GM12878 (cell line): ENCODE measurements around the gene HSP90AB1. TPM values are rescaled to one million over a fixed set of nuclear protein-coding genes. Genes with fewer than 3 reads are reported as not detected.

Source experiments
- BHLHE40 ChIP-seq, 2 experiments: fragments of 450-650 bp in 1 of 2; IDR thresholded peaks; 2 replicates each; pipeline ENCODE4 v1.6.1; 2011 to 2017; ENCODE audit warnings: low read depth in 2 of 2, borderline replicate concordance in 1 of 2, improper control_type of control experiment in 1 of 2, low read length in 1 of 2, mild to moderate bottlenecking in 1 of 2
- BMI1 ChIP-seq: fragments of 450-650 bp; IDR thresholded peaks from 2 replicates; pipeline ENCODE4 v1.6.1; 2016; ENCODE audit warnings: mild to moderate bottlenecking, moderate library complexity, borderline replicate concordance
- CHD1 ChIP-seq: IDR thresholded peaks from 2 replicates; pipeline ENCODE4 v1.6.1; 2012; ENCODE audit warnings: low read depth, low read length, improper control_type of control experiment
- CHD2 ChIP-seq: IDR thresholded peaks from 2 replicates; pipeline ENCODE4 v1.6.1; 2011; ENCODE audit warnings: low read depth, low read length, improper control_type of control experiment, borderline replicate concordance
- E4F1 ChIP-seq: fragments of 450-650 bp; IDR thresholded peaks from 2 replicates; pipeline ENCODE4 v1.6.1; 2018; ENCODE audit warnings: borderline replicate concordance, mild to moderate bottlenecking; ENCODE audit not compliant: partially characterized antibody
- ETV6 ChIP-seq, 2 experiments: fragments of 450-650 bp in 1 of 2; IDR thresholded peaks in 1 of 2; conservative IDR thresholded peaks in 1 of 2; 2 replicates each; pipeline ENCODE4 v1.6.1; 2014; ENCODE audit warnings: antibody characterized with exemption in 1 of 2, borderline replicate concordance in 1 of 2, low read depth in 1 of 2, mild to moderate bottlenecking in 1 of 2, moderate library complexity in 1 of 2
- EZH2 ChIP-seq: IDR thresholded peaks from 2 replicates; pipeline ENCODE4 v1.6.1; 2012; ENCODE audit warnings: low read depth, mild to moderate bottlenecking, control low read depth, inconsistent platforms, low read length, borderline replicate concordance; ENCODE audit not compliant: control insufficient read depth
- FOXK2 ChIP-seq: fragments of 450-650 bp; IDR thresholded peaks from 2 replicates; pipeline ENCODE4 v1.6.1; 2017; ENCODE audit warnings: mild to moderate bottlenecking, moderate library complexity
- GATAD2B ChIP-seq: fragments of 450-650 bp; conservative IDR thresholded peaks from 2 replicates; pipeline ENCODE4 v1.6.1; 2017; ENCODE audit warnings: low read depth, mild to moderate bottlenecking, moderate library complexity
- HDAC2 ChIP-seq: fragments of 200-600 bp; sonication (generic); IDR thresholded peaks from 2 replicates; pipeline ENCODE4 v1.6.1; 2017
- HSF1 ChIP-seq: fragments of 150-350 bp; IDR thresholded peaks from 2 replicates; pipeline ENCODE4 v1.6.1; 2014; ENCODE audit warnings: mild to moderate bottlenecking, low read depth, low read length
- IKZF2 ChIP-seq, 2 experiments: fragments of 450-650 bp; IDR thresholded peaks; 2 replicates each; pipeline ENCODE4 v1.6.1; 2017; ENCODE audit warnings: mild to moderate bottlenecking in 2 of 2, moderate library complexity in 2 of 2
- IRF4 ChIP-seq: IDR thresholded peaks from 2 replicates; pipeline ENCODE4 v1.6.1; 2011; ENCODE audit warnings: low read depth, low read length
- KAT2A ChIP-seq: conservative IDR thresholded peaks from 2 replicates; pipeline ENCODE4 v1.6.1; 2011; ENCODE audit warnings: low read depth, low read length; ENCODE audit not compliant: control insufficient read depth
- LARP7 ChIP-seq: fragments of 450-650 bp; IDR thresholded peaks from 2 replicates; pipeline ENCODE4 v1.6.1; 2017; ENCODE audit warnings: mild to moderate bottlenecking
- PBX3 ChIP-seq: IDR thresholded peaks from 2 replicates; pipeline ENCODE4 v1.6.1; 2011; ENCODE audit warnings: mild to moderate bottlenecking, low read depth, low read length, moderate library complexity; ENCODE audit not compliant: insufficient replicate concordance
- RAD51 ChIP-seq: fragments of 450-650 bp; IDR thresholded peaks from 2 replicates; pipeline ENCODE4 v1.6.1; 2016; ENCODE audit warnings: moderate library complexity, mild to moderate bottlenecking, inconsistent platforms
- SIX5 ChIP-seq: IDR thresholded peaks from 2 replicates; pipeline ENCODE4 v1.6.1; 2011; ENCODE audit warnings: mild to moderate bottlenecking, low read depth, low read length, moderate library complexity; ENCODE audit not compliant: severe bottlenecking
- SPI1 ChIP-seq: IDR thresholded peaks from 2 replicates; pipeline ENCODE4 v1.6.1; 2011; ENCODE audit warnings: low read depth, mild to moderate bottlenecking, low read length, moderate library complexity, borderline replicate concordance; ENCODE audit not compliant: insufficient read depth
- ZBED1 ChIP-seq: IDR thresholded peaks from 2 replicates; pipeline ENCODE4 v1.6.1; 2016; ENCODE audit warnings: borderline replicate concordance
- ZSCAN29 ChIP-seq: fragments of 450-650 bp; IDR thresholded peaks from 2 replicates; pipeline ENCODE4 v1.6.1; 2017; ENCODE audit warnings: mild to moderate bottlenecking, moderate library complexity
- polyA plus RNA-seq, 11 experiments: library from polyadenylated mRNA; depleted of rRNA in 4 of 11; unstranded in 6 of 11; stranded (reverse) in 5 of 11; fragments of >200 nt; fragmentation: Nextera tagmentation in 4 of 11; fragmentation: Illumina TruSeq in 1 of 11; extraction: Ambion mirVana in 4 of 11; extraction: Trizol in 1 of 11; gene quantifications; 1 replicate in 1 of 11; 2 replicates in 10 of 11; pipeline versions ENCODE4 v1.2.1 to v1.2.3, GENCODE V29; 2011 to 2016; ENCODE audit warnings: inconsistent platforms in 2 of 11, missing spikeins in 2 of 11, low read depth in 1 of 11
- total RNA-seq, 4 experiments: library from RNA; depleted of rRNA in 3 of 4; stranded (reverse); fragments of >200 nt in 3 of 4; fragmentation: Illumina TruSeq in 1 of 4; extraction: Trizol in 1 of 4; gene quantifications; 2 replicates each; pipeline versions ENCODE4 v1.2.1 to v1.2.3, GENCODE V29; 2013 to 2021
- TF ChIP-seq, protein P1 (sequence below): fragments of 450-650 bp; IDR thresholded peaks from 2 replicates; pipeline ENCODE4 v1.6.1; 2017; ENCODE audit warnings: low read depth, mild to moderate bottlenecking, moderate library complexity

The HSP90AB1 gene
- total and polyA plus RNA-seq, 10 of the 15 experiments (the other 5 are each of a cell fraction or from before 2014, with no cell fraction given): 988 to 1,682 (median 1,146) TPM

- TF ChIP-seq BHLHE40 (IDR thresholded peaks at IDR 0.05; ENCODE audit: borderline replicate concordance in 1 of 2, low read depth in 2 of 2, low read length in 1 of 2) (peak; percentile 93 to 98), PBX3 (no peak), IRF4 (no peak), SPI1 (no peak), FOXK2 (no peak), GATAD2B (0 out of 2 replicates have a peak, but pooled peaks have one; percentile 20), HSF1 (no peak), ZBED1 (no peak), ZSCAN29 (no peak), E4F1 (no peak), CHD2 (no peak), HDAC2 (no peak), EZH2 (no peak), IKZF2 (IDR thresholded peaks at IDR 0.05) (no peak), BMI1 (no peak), SIX5 (no peak), KAT2A (no peak), CHD1 (no peak), RAD51 (no peak), LARP7 (no peak), ETV6 (conservative IDR thresholded peaks at IDR 0.05 in 1 of 2, IDR thresholded peaks at IDR 0.05 in 1 of 2; ENCODE audit: borderline replicate concordance in 1 of 2, low read depth in 1 of 2) (no peak)
- TF ChIP-seq, protein P1, sequence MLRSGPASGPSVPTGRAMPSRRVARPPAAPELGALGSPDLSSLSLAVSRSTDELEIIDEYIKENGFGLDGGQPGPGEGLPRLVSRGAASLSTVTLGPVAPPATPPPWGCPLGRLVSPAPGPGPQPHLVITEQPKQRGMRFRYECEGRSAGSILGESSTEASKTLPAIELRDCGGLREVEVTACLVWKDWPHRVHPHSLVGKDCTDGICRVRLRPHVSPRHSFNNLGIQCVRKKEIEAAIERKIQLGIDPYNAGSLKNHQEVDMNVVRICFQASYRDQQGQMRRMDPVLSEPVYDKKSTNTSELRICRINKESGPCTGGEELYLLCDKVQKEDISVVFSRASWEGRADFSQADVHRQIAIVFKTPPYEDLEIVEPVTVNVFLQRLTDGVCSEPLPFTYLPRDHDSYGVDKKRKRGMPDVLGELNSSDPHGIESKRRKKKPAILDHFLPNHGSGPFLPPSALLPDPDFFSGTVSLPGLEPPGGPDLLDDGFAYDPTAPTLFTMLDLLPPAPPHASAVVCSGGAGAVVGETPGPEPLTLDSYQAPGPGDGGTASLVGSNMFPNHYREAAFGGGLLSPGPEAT: no peak
These were observed 23.4 kb upstream of the HSP90AB1 start, which contains the start of gene SLC29A1 (continued) for GRCh38 chr6:44223319-44224028.
